HL-60 (cell line): Measurements from ENCODE around the gene VPS13C.

Experiments
- DNase-seq, 2 experiments: peaks; one replicate each; pipeline ENCODE4 v3.0.0-alpha.2; 2010 to 2020; ENCODE audit warnings: low read depth in 1 of 2, low spot score in 1 of 2
- H3K27ac ChIP-seq: fragments of 250-450 bp; sonication (Bioruptor Pico); replicated peaks from 2 replicates; pipeline ENCODE4 v1.5.1; 2020; ENCODE audit warnings: mild to moderate bottlenecking, moderate library complexity
- H3K27me3 ChIP-seq: fragments of 250-450 bp; sonication (Bioruptor Pico); 2 replicates; pipeline ENCODE4 v1.5.1; 2021; ENCODE audit warnings: mild to moderate bottlenecking, moderate library complexity; ENCODE audit not compliant: insufficient read depth, poor library complexity, severe bottlenecking
- H3K4me3 ChIP-seq: replicated peaks from 2 replicates; pipeline ENCODE4 v1.5.1; 2011; ENCODE audit warnings: mild to moderate bottlenecking, control low read depth, low read length; ENCODE audit not compliant: insufficient read depth
- CTCF ChIP-seq: IDR thresholded peaks from one replicate; pipeline ENCODE4 v1.5.1; 2011; ENCODE audit warnings: low read length, control low read depth, inconsistent platforms; ENCODE audit not compliant: insufficient read depth
- GABPA ChIP-seq: IDR thresholded peaks from 2 replicates; pipeline ENCODE4 v1.6.1; 2012; ENCODE audit warnings: low read depth
- POLR2AphosphoS5 ChIP-seq: IDR thresholded peaks from 2 replicates; pipeline ENCODE4 v1.6.1; 2012; ENCODE audit warnings: low read depth
- REST ChIP-seq: IDR thresholded peaks from 2 replicates; pipeline ENCODE4 v1.6.1; 2012; ENCODE audit warnings: low read depth; ENCODE audit not compliant: insufficient replicate concordance
- SPI1 ChIP-seq: IDR thresholded peaks from 2 replicates; pipeline ENCODE4 v1.6.1; 2012; ENCODE audit warnings: low read depth, mild to moderate bottlenecking, borderline replicate concordance

Gene VPS13C

GRCh38 chr15:61828008-61828407 lies 232.2 kb downstream of the VPS13C start:
- no peak for TF ChIP-seq REST
- TF ChIP-seq CTCF, result no peak
- TF ChIP-seq POLR2AphosphoS5, result no peak
- no peak for TF ChIP-seq GABPA
- no peak for TF ChIP-seq SPI1

GRCh38 chr15:61827131-61827530 lies 233.1 kb downstream of the VPS13C start:
- H3K27ac ChIP-seq, result no peak overlapping the region
- TF ChIP-seq GABPA (no peak), POLR2AphosphoS5 (no peak), CTCF (no peak), SPI1 (no peak), REST (no peak)
- H3K4me3 ChIP-seq, result no peak overlapping the region
- DNase-seq, result no peak
- no peaks in the 10 kb centered on the region for H3K27me3 ChIP-seq

More at GRCh38 chr15:61828008-61828407, 232.2 kb downstream of the VPS13C start:
- no peak overlapping the region for H3K27ac ChIP-seq
- no peak for DNase-seq
- no peaks in the 10 kb centered on the region for H3K27me3 ChIP-seq
- H3K4me3 ChIP-seq, result no peak overlapping the region

GRCh38 chr15:61824291-61824690 lies 236.0 kb downstream of the VPS13C start:
- H3K27me3 ChIP-seq, result no peaks in the 10 kb centered on the region

More at GRCh38 chr15:61824291-61824690, 236.0 kb downstream of the VPS13C start:
- DNase-seq, result no peak
- TF ChIP-seq CTCF, result no peak
- no peak for TF ChIP-seq POLR2AphosphoS5
- no peak for TF ChIP-seq SPI1
- TF ChIP-seq REST, result no peak
- TF ChIP-seq GABPA, result no peak
- Histone ChIP-seq H3K27ac (no peak overlapping the region), H3K4me3 (no peak overlapping the region)
